Measurements from ENCODE around the gene DOC2A.

DNA sequence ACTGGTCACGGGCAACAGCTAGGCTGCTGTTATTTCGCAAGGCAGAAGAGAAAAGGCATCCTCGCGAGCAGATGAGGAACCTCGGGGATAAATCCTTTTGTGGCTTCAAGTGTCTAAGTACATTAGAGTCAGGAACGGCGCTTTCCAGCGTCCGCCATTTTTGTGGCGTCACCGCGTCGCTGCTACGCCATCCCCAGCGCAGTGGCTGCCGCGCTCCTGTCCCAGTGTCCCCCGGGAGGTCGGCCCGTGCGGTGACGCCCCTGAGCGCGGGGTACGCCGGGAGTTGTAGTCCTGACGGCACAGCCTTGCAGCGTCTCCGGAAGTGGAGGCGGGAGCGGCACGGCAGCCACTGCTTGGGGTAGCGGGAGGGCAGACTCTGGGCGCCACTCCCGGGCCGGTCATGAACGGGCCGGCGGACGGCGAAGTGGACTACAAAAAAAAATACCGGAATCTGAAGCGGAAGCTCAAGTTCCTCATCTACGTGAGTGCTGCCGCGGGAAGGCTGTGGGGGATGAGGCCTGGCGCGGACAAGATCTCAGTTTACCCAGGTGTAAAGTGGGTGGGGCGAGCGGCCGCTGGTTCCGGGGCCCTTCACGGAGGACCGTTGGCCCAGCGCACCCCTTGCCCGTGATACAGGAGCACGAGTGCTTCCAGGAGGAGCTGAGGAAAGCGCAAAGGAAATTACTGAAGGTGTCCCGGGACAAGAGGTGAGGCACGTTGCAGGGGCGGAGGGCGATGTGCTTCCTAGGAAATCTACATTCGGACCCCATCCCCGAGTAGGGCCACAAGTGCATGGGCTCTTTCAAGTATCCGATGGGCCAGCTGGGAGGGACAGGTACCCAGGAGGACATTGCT is 14.7 kb downstream of the DOC2A start, which contains the start of gene INO80E:
- TF ChIP-seq, protein P1, sequence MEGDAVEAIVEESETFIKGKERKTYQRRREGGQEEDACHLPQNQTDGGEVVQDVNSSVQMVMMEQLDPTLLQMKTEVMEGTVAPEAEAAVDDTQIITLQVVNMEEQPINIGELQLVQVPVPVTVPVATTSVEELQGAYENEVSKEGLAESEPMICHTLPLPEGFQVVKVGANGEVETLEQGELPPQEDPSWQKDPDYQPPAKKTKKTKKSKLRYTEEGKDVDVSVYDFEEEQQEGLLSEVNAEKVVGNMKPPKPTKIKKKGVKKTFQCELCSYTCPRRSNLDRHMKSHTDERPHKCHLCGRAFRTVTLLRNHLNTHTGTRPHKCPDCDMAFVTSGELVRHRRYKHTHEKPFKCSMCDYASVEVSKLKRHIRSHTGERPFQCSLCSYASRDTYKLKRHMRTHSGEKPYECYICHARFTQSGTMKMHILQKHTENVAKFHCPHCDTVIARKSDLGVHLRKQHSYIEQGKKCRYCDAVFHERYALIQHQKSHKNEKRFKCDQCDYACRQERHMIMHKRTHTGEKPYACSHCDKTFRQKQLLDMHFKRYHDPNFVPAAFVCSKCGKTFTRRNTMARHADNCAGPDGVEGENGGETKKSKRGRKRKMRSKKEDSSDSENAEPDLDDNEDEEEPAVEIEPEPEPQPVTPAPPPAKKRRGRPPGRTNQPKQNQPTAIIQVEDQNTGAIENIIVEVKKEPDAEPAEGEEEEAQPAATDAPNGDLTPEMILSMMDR (conservative IDR thresholded peaks at IDR 0.05; ENCODE audit: low read depth, low read length), result no peak
- TF ChIP-seq MXI1 (IDR thresholded peaks at IDR 0.05; ENCODE audit: borderline replicate concordance, low read depth, low read length) (0 out of 2 replicates have a peak, but pooled peaks have one; percentile 47), FOS (IDR thresholded peaks at IDR 0.05; ENCODE audit: low read depth, low read length) (no peak), CHD1 (IDR thresholded peaks at IDR 0.05; ENCODE audit: low read depth, low read length) (no peak)

Data from IMR-90 (cell line).